Activated CD8-positive, alpha-beta memory T cell treated with anti-CD3 and anti-CD28 coated beads for 48 hours (primary cell): Measurements from ENCODE around the gene SRSF6.
"Not testable (repeated sequence)": the region's sequence is repeated elsewhere in the genome, so short reads cannot be mapped to it uniquely, and the experiment has no call there.

Experiments used
- DNase-seq, 3 experiments: peaks; one replicate each; pipeline ENCODE4 v3.0.0-alpha.2; 2020; ENCODE audit warnings: low read depth in 2 of 3, low spot score in 2 of 3

The SRSF6 gene

DNA sequence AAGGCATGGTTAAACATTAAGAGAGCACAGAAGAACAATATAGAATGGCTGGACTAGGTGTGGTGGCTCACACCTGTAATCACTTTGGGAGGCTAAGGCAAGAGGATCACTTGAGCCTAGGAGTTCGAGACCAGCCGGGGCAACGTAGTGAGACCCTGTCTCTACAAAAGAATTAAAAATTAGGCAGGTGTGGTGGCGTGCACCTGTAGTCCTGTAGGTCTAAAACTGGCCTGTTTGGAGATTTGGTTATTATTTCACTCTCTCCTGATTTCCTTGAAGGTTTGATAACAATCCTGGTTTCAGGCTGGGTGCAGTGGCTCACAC is 15.6 kb downstream of the SRSF6 start:
- no peak for DNase-seq

DNA sequence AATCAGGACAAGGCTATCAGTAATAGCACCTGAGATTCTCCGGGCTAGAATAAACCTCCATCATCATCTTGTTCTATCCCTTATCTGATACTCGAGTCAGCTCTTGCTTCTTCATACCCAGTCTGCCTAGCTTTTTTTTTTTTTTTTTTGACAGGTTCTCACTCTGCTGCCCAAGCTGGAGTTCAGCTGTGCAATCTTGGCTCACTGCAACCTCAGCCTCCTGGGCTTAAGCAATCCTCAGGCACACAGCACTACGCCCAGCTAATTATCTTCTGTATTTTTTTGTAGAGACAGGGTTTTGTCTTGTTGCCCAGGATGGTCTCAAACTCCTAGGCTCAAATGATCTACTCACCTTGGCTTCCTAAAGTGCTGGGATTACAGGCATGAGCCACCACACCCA is 19.5 kb downstream of the SRSF6 start:
- DNase-seq, result no peak

DNA sequence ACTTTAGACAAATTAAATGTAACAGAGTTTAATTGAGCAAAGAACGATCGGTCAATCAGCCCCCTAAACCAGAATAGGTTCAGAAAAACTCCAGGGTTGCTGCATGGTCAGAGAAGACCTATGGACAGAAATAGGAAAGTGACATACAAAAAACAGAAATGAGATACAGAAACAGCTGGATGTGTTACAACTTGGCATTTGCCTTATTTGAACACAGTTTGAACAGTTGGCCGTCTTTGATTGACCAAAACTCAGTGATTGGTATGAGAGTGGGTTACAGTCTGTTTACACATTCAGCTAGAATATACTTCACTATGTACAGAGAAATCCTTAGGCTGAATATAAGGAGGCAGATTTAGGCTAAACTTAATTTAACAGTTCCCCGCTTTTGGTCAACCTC is 19.9 kb downstream of the SRSF6 start:
- DNase-seq, result no peak

DNA sequence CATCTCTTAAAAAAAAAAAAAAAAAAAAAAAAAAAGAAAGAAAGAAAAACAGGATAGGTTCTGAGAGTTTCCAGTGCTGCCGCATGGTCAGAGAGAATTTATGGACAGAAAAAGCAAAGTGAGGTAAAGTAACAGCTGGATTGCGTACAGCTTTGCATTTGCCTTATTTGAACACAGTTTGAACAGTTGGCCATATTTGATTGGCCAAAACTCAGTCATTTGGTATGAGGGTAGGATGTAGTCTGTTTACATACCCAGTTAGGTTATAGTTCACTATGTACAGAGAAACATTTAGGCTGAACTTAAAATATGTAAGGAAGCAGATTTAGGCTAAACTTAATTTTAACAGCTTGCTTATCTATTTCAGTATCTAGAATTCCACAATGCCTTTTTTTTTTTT is 32.3 kb downstream of the SRSF6 start:
- no peak for DNase-seq

DNA sequence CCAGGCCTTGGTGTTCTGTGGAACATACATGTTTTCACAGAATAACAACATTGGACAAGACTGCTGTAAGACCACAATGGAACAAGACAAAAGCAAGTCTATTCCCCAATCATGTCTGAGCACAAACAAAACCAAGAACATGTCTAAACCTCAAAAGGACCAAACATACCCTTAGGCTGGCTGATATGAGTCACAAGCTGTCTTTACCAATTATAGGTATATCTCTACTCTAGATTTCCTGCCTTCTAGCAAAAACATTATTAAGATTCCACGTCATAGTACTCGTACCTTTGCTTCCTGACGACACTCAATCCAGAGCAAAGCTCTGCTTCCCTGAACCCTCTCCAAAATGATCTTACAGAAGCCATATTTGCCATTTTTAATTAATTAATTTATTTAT is 34.4 kb downstream of the SRSF6 start:
- DNase-seq, result no peak

DNA sequence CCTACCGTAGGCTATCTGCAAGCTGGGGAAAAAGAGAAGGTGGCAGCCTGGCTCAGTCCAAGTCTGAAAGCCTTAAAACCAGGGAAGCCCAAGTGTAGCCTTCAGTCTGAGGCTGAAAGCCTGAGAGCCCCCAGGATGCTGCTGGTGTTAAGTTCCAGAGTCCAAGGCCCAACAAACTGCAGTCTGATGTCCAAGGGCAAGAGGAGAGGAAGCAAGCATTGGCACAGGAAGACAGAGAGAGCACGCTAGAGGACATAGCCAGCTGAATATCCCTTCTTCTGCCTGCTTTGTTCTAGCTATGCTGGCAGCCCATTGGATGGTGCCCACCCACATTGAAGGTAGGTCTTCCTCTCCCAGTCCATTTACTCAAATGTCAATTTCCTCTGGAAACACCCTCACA is 37.7 kb downstream of the SRSF6 start:
- DNase-seq, result no peak

DNA sequence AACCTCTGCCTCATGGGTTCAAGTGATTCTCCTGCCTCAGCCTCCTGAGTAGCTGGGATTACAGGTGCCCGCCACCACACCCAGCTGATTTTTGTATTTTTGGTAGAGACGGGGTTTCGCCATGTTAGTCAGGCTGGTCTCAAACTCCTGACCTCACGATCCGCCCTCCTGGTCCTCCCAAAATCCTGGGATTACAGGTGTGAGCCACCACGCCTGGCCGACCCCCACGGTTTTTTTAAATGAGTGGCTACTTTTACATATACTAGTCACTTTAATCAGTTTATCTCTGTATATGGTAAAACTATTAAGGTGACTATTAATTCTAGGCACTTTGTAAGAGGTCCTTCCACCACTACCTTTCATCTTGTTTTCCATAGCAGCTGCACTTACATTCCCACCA is 44.3 kb downstream of the SRSF6 start:
- DNase-seq, result not testable (repeated sequence)

DNA sequence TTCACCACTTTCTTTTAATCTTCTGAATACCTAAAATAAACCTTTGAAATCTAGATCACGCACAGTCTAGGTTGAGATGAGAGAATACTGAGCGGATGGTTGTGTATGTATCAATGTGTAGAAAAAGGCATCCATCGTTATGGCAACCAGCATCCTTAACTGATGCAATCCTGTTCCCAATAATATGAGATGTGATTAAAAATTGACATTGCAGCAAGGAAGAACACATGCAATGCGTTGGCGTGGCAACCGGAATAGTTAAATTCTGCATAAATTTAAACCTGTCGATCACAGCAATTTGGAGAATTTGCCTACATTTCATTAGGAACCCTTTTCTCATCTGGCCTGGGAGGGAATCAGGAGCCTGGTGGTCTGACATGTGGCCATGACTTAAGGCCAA is 48.5 kb downstream of the SRSF6 start:
- no peak for DNase-seq

DNA sequence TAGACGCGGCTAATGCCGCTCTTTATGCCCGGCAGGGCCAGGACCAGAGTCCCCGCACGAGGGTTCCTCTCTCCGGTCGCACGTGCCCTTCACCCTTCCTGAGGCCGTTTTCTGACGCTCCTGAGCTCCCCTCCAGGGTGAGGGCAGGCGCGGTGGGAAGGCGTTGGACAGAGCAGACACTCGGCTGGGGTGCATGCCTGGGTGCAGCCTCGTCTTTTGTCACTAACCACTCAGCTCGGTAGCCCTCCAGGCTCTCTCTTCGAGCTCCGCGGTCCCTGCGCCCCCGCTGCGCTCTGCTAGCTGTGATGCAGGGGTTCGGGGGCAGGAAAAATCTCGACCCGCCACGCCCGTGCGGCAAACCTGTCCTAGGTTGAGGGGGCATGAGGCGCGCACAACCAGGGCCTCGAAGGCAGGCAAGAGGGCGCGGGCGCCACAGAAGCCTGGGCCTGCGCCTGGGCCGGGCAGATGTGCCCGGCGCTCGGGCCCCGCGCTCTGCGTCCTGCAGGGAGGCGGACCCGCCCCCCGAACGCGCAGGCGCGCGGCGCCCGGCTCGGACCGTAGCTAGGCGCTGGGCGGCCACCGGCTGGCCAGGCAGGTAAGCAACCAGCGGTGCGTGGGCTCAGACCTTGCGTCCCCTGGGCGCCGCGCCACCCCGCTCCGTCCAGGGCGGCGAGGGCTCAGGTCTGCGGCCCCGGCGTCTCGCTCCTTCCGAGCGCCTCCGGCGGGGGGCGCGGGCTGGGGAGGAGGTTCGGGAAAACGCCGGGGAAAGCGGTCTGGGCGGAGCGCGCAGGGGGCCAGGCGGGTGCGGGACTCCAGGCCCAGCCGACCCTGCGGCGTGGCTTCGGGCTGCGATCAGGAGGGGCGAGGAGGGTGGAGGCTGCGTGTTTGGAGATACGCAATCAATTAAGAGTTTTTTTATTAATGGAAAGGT is 49.7 kb downstream of the SRSF6 start, which contains the start of gene L3MBTL1:
Gene L3MBTL1 (plus strand): TSS at position 548 of the 931 bp plus-strand sequence. CDS start 5,807 bp downstream, outside the sequence.
- DNase-seq, result no peak

DNA sequence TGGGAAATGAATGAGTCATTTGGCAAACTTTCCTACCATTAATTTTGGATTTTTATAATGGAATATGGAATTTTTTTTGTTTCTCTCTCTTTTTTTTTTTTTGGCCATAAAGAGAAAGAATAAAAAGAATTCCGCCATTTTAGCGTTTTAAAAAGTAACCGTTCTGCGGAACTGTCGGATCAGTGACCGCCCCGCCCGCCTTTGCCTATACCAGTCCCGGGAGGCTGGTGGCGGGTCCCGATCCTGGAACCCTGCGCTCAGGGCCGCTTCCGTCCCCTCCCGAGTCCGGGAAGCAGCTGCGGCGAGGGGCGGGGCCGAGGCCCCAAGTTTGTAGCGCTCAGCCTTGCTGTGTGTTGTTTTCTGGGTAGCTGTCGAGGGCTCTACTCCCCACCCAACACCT is 50.4 kb downstream of the SRSF6 start:
- no peak for DNase-seq

DNA sequence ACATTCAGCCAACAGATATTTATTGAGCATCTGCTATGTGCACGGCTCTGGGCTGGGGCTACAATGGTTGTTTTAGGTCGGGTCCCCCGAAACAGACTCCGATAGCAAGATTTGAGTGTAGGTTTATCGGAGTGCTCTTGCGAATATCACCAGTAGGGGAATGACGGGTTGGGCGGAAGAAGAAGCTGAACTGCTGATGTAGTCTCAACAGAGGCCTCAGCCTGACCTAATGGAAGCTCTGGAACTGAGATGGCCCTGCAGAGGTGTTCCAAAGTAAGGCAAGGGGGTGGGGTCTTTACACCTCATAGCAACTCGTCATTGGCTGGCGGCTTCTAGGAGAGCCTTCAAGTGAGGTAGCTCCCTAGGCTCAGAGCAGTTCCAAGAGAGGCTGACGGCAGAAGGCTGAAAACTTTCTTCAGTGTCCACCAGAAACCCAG is 50.9 kb downstream of the SRSF6 start:
- DNase-seq, result no peak

DNA sequence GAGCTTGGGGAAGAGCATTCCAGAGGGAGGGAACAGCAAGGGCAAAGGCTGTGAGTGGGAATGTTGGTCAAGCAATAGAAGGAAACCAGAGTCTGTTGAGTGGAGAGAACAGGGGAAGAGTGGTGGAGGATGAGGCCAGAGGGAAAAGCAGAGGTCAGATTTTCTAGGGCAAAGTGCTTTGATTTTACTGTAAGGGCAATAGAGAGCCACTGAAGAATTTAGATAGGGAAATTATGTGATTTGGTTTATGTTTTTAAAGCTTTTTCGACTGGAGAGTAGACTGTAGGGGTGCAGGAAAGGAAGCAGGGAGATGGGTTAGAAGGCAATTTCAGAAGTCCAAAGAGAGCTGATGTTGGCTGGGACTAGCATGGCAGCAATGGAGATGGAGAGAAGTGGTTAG is 54.2 kb downstream of the SRSF6 start:
- no peak for DNase-seq

DNA sequence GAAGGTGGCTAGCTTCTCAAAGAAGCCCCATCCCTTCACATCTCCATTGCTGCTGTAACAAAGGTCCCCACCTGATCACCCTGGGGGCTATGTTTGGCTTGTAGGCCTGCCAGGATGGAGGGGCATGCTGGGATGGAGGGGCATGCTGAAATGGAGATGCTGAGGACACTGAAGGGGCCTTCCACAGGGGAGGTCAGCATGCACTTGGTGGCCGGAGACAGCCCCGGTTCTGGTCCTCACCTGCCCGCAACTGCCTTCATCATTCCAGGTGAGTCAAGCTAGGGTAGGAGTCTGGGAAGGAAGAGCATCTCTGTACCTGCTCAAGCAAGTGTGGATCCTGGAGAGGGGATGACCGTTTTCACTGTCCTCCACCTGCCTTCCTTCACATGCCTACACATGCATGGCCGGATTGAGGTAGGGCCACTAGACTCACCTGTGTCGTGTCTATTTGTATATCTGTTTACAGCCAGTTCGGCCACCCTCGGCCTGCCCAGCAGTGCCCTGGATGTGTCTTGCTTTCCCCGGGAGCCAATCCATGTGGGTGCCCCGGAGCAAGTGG is 55.8 kb downstream of the SRSF6 start:
- DNase-seq, result no peak
